Measurements from ENCODE around the gene FCGR1A.
"Not testable (repeated sequence)": the region's sequence is repeated elsewhere in the genome, so short reads cannot be mapped to it uniquely, and the experiment has no call there.

DNA sequence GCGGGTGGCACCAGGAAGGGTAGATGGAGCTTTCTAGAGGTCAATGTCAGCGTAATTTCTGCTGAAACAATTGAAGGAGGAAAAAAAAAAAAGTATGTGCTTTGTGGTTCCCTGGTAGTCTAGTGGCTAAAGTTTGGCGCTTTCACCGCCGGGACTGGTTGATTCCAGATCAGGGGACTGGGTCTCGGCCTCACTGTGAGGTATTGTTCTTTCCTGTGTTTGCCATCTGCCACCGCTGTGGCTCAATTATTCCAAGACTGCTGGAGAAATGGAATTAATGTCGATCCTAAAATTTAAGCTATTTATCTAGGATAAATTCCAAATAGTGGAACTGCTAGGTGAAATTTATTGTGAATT is 34.4 kb upstream of the FCGR1A start:
- not testable (repeated sequence) for TF ChIP-seq YY1 (IDR thresholded peaks at IDR 0.05; ENCODE audit: insufficient read depth, insufficient read length); SUZ12 (IDR thresholded peaks at IDR 0.05; ENCODE audit: extremely low read depth, insufficient read depth, insufficient read length)

All from NT2/D1 (cell line).